ENCODE data around the gene DEFB123.

The DEFB123 gene

GRCh38 chr20:31440012-31440659 lies at the start of gene DEFB123:
DEFB123 (plus strand) TSS chr20:31440632; CDS start chr20:31440699, 67 bp downstream.
- no peak for DNase-seq (ENCODE audit: low read depth)
- H3K4me3 ChIP-seq (ENCODE audit: low read depth, low read length) = no peak within 1 kb of the TSS
- TF ChIP-seq CTCF (IDR thresholded peaks at IDR 0.05; ENCODE audit: low read depth, low read length, missing control alignments) = peak; percentile 54

- no peak overlapping the region for H3K4me3 ChIP-seq (ENCODE audit: low read depth, low read length)
- DNase-seq (ENCODE audit: low read depth) = no peak
- no peak for TF ChIP-seq CTCF (IDR thresholded peaks at IDR 0.05; ENCODE audit: low read depth, low read length, missing control alignments)
Observed at GRCh38 chr20:31392836-31393235, 47.6 kb upstream of the DEFB123 start.

GRCh38 chr20:31394900-31395299 lies 45.5 kb upstream of the DEFB123 start:
- TF ChIP-seq CTCF (IDR thresholded peaks at IDR 0.05; ENCODE audit: low read depth, low read length, missing control alignments) = no peak
- H3K4me3 ChIP-seq (ENCODE audit: low read depth, low read length) = no peak overlapping the region
- no peak for DNase-seq (ENCODE audit: low read depth)

- no peak for DNase-seq (ENCODE audit: low read depth)
- H3K4me3 ChIP-seq (ENCODE audit: low read depth, low read length) = no peak overlapping the region
- TF ChIP-seq CTCF (IDR thresholded peaks at IDR 0.05; ENCODE audit: low read depth, low read length, missing control alignments) = no peak
Observed at GRCh38 chr20:31403886-31404285, 36.5 kb upstream of the DEFB123 start.

GRCh38 chr20:31406115-31406514 lies 34.3 kb upstream of the DEFB123 start, which contains the start of gene DEFB121:
DEFB121 (minus strand) TSS chr20:31406215; CDS start chr20:31406152, 63 bp downstream.
- no peak within 1 kb of the TSS for H3K4me3 ChIP-seq (ENCODE audit: low read depth, low read length)
- TF ChIP-seq CTCF (IDR thresholded peaks at IDR 0.05; ENCODE audit: low read depth, low read length, missing control alignments) = no peak
- no peak for DNase-seq (ENCODE audit: low read depth)

- no peak for DNase-seq (ENCODE audit: low read depth)
- H3K4me3 ChIP-seq (ENCODE audit: low read depth, low read length) = no peak overlapping the region
- TF ChIP-seq CTCF (IDR thresholded peaks at IDR 0.05; ENCODE audit: low read depth, low read length, missing control alignments) = no peak
Observed at GRCh38 chr20:31410011-31410410, 30.4 kb upstream of the DEFB123 start.

GRCh38 chr20:31414381-31414780 lies 26.1 kb upstream of the DEFB123 start:
- H3K4me3 ChIP-seq (ENCODE audit: low read depth, low read length) = no peak overlapping the region
- DNase-seq (ENCODE audit: low read depth) = no peak
- TF ChIP-seq CTCF (IDR thresholded peaks at IDR 0.05; ENCODE audit: low read depth, low read length, missing control alignments) = no peak
